ENCODE results near the gene MAP7.

GRCh38 chr6:136294621-136295020 is 255.6 kb downstream of the MAP7 start:
- TF ChIP-seq CTCF (IDR thresholded peaks at IDR 0.05) (no peak), EP300 (IDR thresholded peaks at IDR 0.05) (no peak)
